ENCODE data around the gene ST3GAL3.

GRCh38 chr1:43830802-43831201 lies 123.5 kb downstream of the ST3GAL3 start:
- TF ChIP-seq REST (IDR thresholded peaks at IDR 0.05; ENCODE audit: insufficient read depth in 1 of 2, low read depth in 2 of 2, low read length in 2 of 2) (no peak), POLR2AphosphoS5 (IDR thresholded peaks at IDR 0.05; ENCODE audit: low read depth, low read length) (no peak), FOXP2 (optimal IDR thresholded peaks at IDR 0.05; ENCODE audit: borderline replicate concordance, extremely low read depth, extremely low read length, insufficient read depth) (no peak)

All from PFSK-1 (cell line).